PC-9 (cell line): ENCODE data around the gene RPTOR. TPM values are rescaled to one million over a fixed set of nuclear protein-coding genes. Genes with fewer than 3 reads are reported as not detected.

Source experiments
- BruUV-seq: library from RNA; stranded (reverse); fragments of 400-500 nt; replicated peaks from 2 replicates; lab custom pipeline; 2021; lab: Mats Ljungman, UMichigan
- CTCF ChIA-PET: fragments of 300-600 bp; sonication (Branson Sonifier 250); formaldehyde crosslinking; loops from one replicate; lab custom pipeline; 2022; ENCODE audit warnings: antibody characterized with exemption; lab: Charles Lee
- POLR2A ChIA-PET: fragments of 300-600 bp; sonication (Branson Sonifier 250); formaldehyde crosslinking; loops from one replicate; lab custom pipeline; 2022; ENCODE audit warnings: antibody characterized with exemption; ENCODE audit not compliant: unreplicated experiment; lab: Charles Lee
- DNase-seq, 2 experiments: peaks; one replicate each; pipeline versions ENCODE4 v3.0.0 to v3.0.0-alpha.2; 2015 to 2022; ENCODE audit warnings: mixed read lengths in 1 of 2
- H2AFZ ChIP-seq: fragments of 200-600 bp; sonication (generic); 2 replicates; pipeline ENCODE4 v1.8.1; 2017; ENCODE audit warnings: antibody characterized with exemption
- H3F3A ChIP-seq: fragments of 200-600 bp; sonication (generic); 2 replicates; pipeline ENCODE4 v1.8.1; 2017; ENCODE audit warnings: antibody characterized with exemption, mild to moderate bottlenecking, low read depth; ENCODE audit not compliant: insufficient read depth
- H3K27ac ChIP-seq: fragments of 200-600 bp; sonication (generic); 2 replicates; pipeline ENCODE4 v1.6.1; 2016; ENCODE audit warnings: mixed run types
- H3K27me3 ChIP-seq: fragments of 200-600 bp; sonication (generic); 2 replicates; pipeline ENCODE4 v1.6.1; 2016; ENCODE audit warnings: low read depth, mixed run types; ENCODE audit not compliant: insufficient read depth
- H3K36me3 ChIP-seq: fragments of 200-600 bp; sonication (generic); 2 replicates; pipeline ENCODE4 v1.6.1; 2016; ENCODE audit warnings: low read depth, mixed run types
- H3K4me1 ChIP-seq: fragments of 200-600 bp; sonication (generic); replicated peaks from 2 replicates; pipeline ENCODE4 v1.6.1; 2016; ENCODE audit warnings: mixed run types; ENCODE audit not compliant: insufficient read depth
- H3K4me2 ChIP-seq: fragments of 200-600 bp; sonication (generic); 2 replicates; pipeline ENCODE4 v1.6.1; 2017; ENCODE audit warnings: mixed run types
- H3K4me3 ChIP-seq: fragments of 200-600 bp; sonication (generic); 2 replicates; pipeline ENCODE4 v1.6.1; 2016; ENCODE audit warnings: mixed run types
- H3K79me2 ChIP-seq: fragments of 200-600 bp; sonication (generic); 2 replicates; pipeline ENCODE4 v1.6.1; 2017; ENCODE audit warnings: low read depth, mixed run types
- H3K9me2 ChIP-seq: fragments of 200-600 bp; sonication (generic); 2 replicates; pipeline ENCODE4 v1.8.1; 2017; ENCODE audit warnings: mild to moderate bottlenecking; ENCODE audit not compliant: insufficient read depth
- H3K9me3 ChIP-seq: fragments of 200-600 bp; sonication (generic); 2 replicates; pipeline ENCODE4 v1.8.1; 2016; ENCODE audit warnings: low read depth; ENCODE audit not compliant: insufficient read depth
- H4K20me1 ChIP-seq: fragments of 200-600 bp; sonication (generic); 2 replicates; pipeline ENCODE4 v1.8.1; 2017; ENCODE audit not compliant: insufficient read depth
- EZH2 ChIP-seq: fragments of 200-600 bp; sonication (generic); IDR thresholded peaks from 2 replicates; pipeline ENCODE4 v1.8.0; 2017; ENCODE audit warnings: antibody characterized with exemption, low read depth
- intact Hi-C: fragments of 100-400 bp; cut with micrococcal nuclease; formaldehyde crosslinking; loops from one replicate; pipeline ENCODE4 v1.10.0; 2022; ENCODE audit not compliant: unreplicated experiment
- total RNA-seq: library from RNA; stranded (reverse); gene quantifications from 2 replicates; pipeline ENCODE4 v1.2.3, GENCODE V29; 2021
- TF ChIP-seq, protein P1 (sequence below): fragments of 200-600 bp; sonication (generic); conservative IDR thresholded peaks from 2 replicates; pipeline ENCODE4 v1.6.1; 2017; ENCODE audit warnings: mixed run types, antibody characterized with exemption, mild to moderate bottlenecking, moderate library complexity

Gene RPTOR
- total RNA-seq, 1 experiment from 2014 or later, result 50.8 TPM

GRCh38 chr17:80862978-80863377 is 318.3 kb downstream of the RPTOR start:
- H3K36me3 ChIP-seq, result no peaks in the 10 kb centered on the region
- no peak overlapping the region for H3K4me2 ChIP-seq
- no peaks in the 10 kb centered on the region for H3K4me1 ChIP-seq
- ChIA-PET CTCF (no interaction called here), POLR2A (no interaction called here)
- no peaks in the 10 kb centered on the region for H3K27me3 ChIP-seq
- H2AFZ ChIP-seq, result no peak overlapping the region
- H3K79me2 ChIP-seq, result no peaks in the 10 kb centered on the region
- no peak for DNase-seq
- intact Hi-C loops, result no loop called here
- no peak overlapping the region for H3K27ac ChIP-seq
- no peaks in the 10 kb centered on the region; the same call in 1 of the 2 replicates for H4K20me1 ChIP-seq
- no peaks in the 10 kb centered on the region for H3K9me3 ChIP-seq
- BruUV-seq, result no TSS peak
- H3K9me2 ChIP-seq, result no peaks in the 10 kb centered on the region
- no peak for TF ChIP-seq EZH2
- TF ChIP-seq, protein P1, sequence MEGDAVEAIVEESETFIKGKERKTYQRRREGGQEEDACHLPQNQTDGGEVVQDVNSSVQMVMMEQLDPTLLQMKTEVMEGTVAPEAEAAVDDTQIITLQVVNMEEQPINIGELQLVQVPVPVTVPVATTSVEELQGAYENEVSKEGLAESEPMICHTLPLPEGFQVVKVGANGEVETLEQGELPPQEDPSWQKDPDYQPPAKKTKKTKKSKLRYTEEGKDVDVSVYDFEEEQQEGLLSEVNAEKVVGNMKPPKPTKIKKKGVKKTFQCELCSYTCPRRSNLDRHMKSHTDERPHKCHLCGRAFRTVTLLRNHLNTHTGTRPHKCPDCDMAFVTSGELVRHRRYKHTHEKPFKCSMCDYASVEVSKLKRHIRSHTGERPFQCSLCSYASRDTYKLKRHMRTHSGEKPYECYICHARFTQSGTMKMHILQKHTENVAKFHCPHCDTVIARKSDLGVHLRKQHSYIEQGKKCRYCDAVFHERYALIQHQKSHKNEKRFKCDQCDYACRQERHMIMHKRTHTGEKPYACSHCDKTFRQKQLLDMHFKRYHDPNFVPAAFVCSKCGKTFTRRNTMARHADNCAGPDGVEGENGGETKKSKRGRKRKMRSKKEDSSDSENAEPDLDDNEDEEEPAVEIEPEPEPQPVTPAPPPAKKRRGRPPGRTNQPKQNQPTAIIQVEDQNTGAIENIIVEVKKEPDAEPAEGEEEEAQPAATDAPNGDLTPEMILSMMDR, result no peak
- H3K4me3 ChIP-seq, result no peak overlapping the region
- no peaks in the 10 kb centered on the region for H3F3A ChIP-seq

GRCh38 chr17:80863626-80864025 is 319.0 kb downstream of the RPTOR start:
- no peak for DNase-seq
- Histone ChIP-seq H3F3A (no peaks in the 10 kb centered on the region), H3K27ac (no peak overlapping the region), H3K9me2 (no peaks in the 10 kb centered on the region), H3K79me2 (no peaks in the 10 kb centered on the region), H4K20me1 (no peaks in the 10 kb centered on the region; the same call in 1 of the 2 replicates), H2AFZ (no peak overlapping the region), H3K4me3 (no peak overlapping the region), H3K27me3 (no peaks in the 10 kb centered on the region), H3K4me1 (no peaks in the 10 kb centered on the region), H3K4me2 (no peak overlapping the region), H3K9me3 (no peaks in the 10 kb centered on the region), H3K36me3 (no peaks in the 10 kb centered on the region)
- intact Hi-C loops, result no loop called here
- TSS peak; percentile 19 for BruUV-seq
- TF ChIP-seq EZH2, result no peak
- TF ChIP-seq, protein P1, result no peak
- CTCF ChIA-PET, result no interaction called here
- POLR2A ChIA-PET, result no interaction called here

DNA sequence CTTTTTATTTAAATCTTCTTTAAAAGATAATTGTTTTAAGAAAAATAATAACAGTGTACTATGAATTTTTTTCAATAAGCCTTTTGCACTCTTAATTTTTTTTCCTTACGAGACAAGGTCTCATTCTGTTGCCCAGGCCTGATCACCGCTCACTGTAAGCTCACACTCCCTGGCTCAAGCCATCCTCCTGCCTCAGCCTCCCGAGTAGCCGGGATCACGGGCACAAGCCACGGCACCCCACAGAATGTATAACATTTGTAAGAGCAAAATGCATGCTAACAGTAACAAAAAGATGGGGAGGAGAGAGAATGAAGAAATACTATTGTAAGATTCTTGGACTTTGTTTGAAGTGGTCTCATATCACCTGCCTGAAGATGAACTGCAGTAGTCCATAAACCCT is 320.1 kb downstream of the RPTOR start:
- Histone ChIP-seq H2AFZ (no peak overlapping the region), H3K36me3 (no peaks in the 10 kb centered on the region), H3K27me3 (no peaks in the 10 kb centered on the region), H3F3A (no peaks in the 10 kb centered on the region), H4K20me1 (no peaks in the 10 kb centered on the region; the same call in 1 of the 2 replicates), H3K27ac (no peak overlapping the region), H3K9me3 (no peaks in the 10 kb centered on the region), H3K79me2 (no peaks in the 10 kb centered on the region), H3K4me2 (no peak overlapping the region), H3K4me1 (no peaks in the 10 kb centered on the region), H3K4me3 (no peak overlapping the region), H3K9me2 (no peaks in the 10 kb centered on the region)
- intact Hi-C loops, result no loop called here
- DNase-seq, result no peak
- no TSS peak for BruUV-seq
- CTCF ChIA-PET, result no interaction called here
- TF ChIP-seq EZH2, result no peak
- TF ChIP-seq, protein P1, result no peak
- POLR2A ChIA-PET, result no interaction called here
